Uterus (tissue), 2 donors: ENCODE measurements around the gene SUPT3H.

Experiments used
- CTCF ChIP-seq, 4 experiments: fragments of 200-600 bp in 2 of 4; fragments of 450-650 bp in 2 of 4; sonication (generic) in 2 of 4; IDR thresholded peaks; one replicate each; pipeline ENCODE4 v1.5.1; 2016 to 2019; ENCODE audit warnings: antibody characterized with exemption in 4 of 4, mild to moderate bottlenecking in 2 of 4, moderate library complexity in 1 of 4
- POLR2A ChIP-seq, 2 donors: fragments of 450-650 bp; IDR thresholded peaks; one replicate each; pipeline ENCODE4 v1.6.1; 2016; ENCODE audit warnings: antibody characterized with exemption in 2 of 2, mild to moderate bottlenecking in 1 of 2, moderate library complexity in 1 of 2

GRCh38 chr6:44824567-44824966 lies 553.2 kb downstream of the SUPT3H start:
- TF ChIP-seq CTCF (IDR thresholded peaks at IDR 0.05): no peak
- no peak for TF ChIP-seq POLR2A (IDR thresholded peaks at IDR 0.05)
